ENCODE results near the gene AUTS2. TPM values are rescaled to one million over a fixed set of nuclear protein-coding genes. Genes with fewer than 3 reads are reported as not detected.

Gene AUTS2
- total and polyA plus RNA-seq, 10 of the 15 experiments (the other 5 are each of a cell fraction or from before 2014, with no cell fraction given): 6.4 to 55.6 (median 21.6) TPM

GRCh38 chr7:69685293-69685631 lies 87.0 kb downstream of the AUTS2 start (continued):
- TF ChIP-seq ATF2 (IDR thresholded peaks at IDR 0.05; ENCODE audit: low read length): 0 out of 2 replicates have a peak, but pooled peaks have one; percentile 24
- no peak for TF ChIP-seq NKRF (conservative IDR thresholded peaks at IDR 0.05)
- no peak for TF ChIP-seq FOXM1 (IDR thresholded peaks at IDR 0.05; ENCODE audit: low read depth, low read length)
- TF ChIP-seq RUNX3 (IDR thresholded peaks at IDR 0.05; ENCODE audit: low read length): peak; percentile 83
- TF ChIP-seq ZBTB4 (CRISPR knock-in tag; IDR thresholded peaks at IDR 0.05): no peak
- TF ChIP-seq CBFB (IDR thresholded peaks at IDR 0.05; ENCODE audit: low read depth): no peak
- TF ChIP-seq EP300 (IDR thresholded peaks at IDR 0.05; ENCODE audit: borderline replicate concordance in 1 of 2, control insufficient read depth in 1 of 2, low read depth in 2 of 2, low read length in 2 of 2): peak; percentile 63 to 66; a peak in 3 of 4 replicates
- no peak for TF ChIP-seq IRF5 (IDR thresholded peaks at IDR 0.05; ENCODE audit: borderline replicate concordance)
- no peak for TF ChIP-seq GATAD2B (conservative IDR thresholded peaks at IDR 0.05; ENCODE audit: low read depth)
- no peak for TF ChIP-seq PBX3 (IDR thresholded peaks at IDR 0.05; ENCODE audit: insufficient replicate concordance, low read depth, low read length)
- no peak for TF ChIP-seq ETV6 (conservative IDR thresholded peaks at IDR 0.05 in 1 of 2, IDR thresholded peaks at IDR 0.05 in 1 of 2; ENCODE audit: borderline replicate concordance in 1 of 2, low read depth in 1 of 2)
- TF ChIP-seq FOS (IDR thresholded peaks at IDR 0.05; ENCODE audit: borderline replicate concordance, extremely low read depth, insufficient read length): no peak
- no peak for TF ChIP-seq CEBPB (IDR thresholded peaks at IDR 0.05; ENCODE audit: borderline replicate concordance in 1 of 2, low read depth in 2 of 2, low read length in 2 of 2)
- no peak for TF ChIP-seq CHD4 (IDR thresholded peaks at IDR 0.05)
- no peak for TF ChIP-seq HDAC2 (IDR thresholded peaks at IDR 0.05)
- no peak for TF ChIP-seq ATF7 (IDR thresholded peaks at IDR 0.05; ENCODE audit: low read depth)
- no peak for TF ChIP-seq NFYB (IDR thresholded peaks at IDR 0.05; ENCODE audit: insufficient read depth, low read depth, low read length)
- no peak for TF ChIP-seq TCF3 (IDR thresholded peaks at IDR 0.05; ENCODE audit: borderline replicate concordance, insufficient read depth, low read depth, low read length)

Data from GM12878 (cell line).